Measurements from ENCODE around the gene MAP2K3.

The MAP2K3 gene

GRCh38 chr17:21252796-21253645 lies 31.5 kb upstream of the MAP2K3 start, which contains the start of gene NATD1:
TSS of gene NATD1 (minus strand) at chr17:21253410. CDS start at chr17:21253264, 146 bp downstream.
- no peak for FAIRE-seq

- FAIRE-seq = no peak
Measured at GRCh38 chr17:21253646-21254441, 30.7 kb upstream of the MAP2K3 start.

GRCh38 chr17:21258593-21258992 lies 25.9 kb upstream of the MAP2K3 start:
- no peak for FAIRE-seq

GRCh38 chr17:21262259-21262993 lies 22.1 kb upstream of the MAP2K3 start:
- no peak for FAIRE-seq

DNA sequence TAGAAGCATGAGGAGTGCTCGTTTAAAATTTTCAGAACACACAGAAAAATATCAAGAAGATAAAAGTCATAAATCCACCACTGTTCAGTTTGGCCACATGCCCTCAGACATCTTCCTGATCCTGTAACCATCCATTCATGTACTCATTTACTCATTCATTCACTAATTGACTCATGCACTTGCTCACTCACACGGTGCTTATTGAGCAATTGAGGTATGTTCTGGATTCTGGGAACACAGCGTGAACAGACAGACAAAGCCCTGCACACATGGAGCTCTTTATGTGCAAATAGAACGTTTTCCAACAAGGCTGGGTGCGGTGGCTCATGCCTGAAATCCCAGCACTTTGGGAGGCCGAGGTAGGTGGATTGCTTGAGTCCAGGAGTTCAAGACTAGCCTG lies 21.1 kb upstream of the MAP2K3 start:
- no peak for FAIRE-seq

DNA sequence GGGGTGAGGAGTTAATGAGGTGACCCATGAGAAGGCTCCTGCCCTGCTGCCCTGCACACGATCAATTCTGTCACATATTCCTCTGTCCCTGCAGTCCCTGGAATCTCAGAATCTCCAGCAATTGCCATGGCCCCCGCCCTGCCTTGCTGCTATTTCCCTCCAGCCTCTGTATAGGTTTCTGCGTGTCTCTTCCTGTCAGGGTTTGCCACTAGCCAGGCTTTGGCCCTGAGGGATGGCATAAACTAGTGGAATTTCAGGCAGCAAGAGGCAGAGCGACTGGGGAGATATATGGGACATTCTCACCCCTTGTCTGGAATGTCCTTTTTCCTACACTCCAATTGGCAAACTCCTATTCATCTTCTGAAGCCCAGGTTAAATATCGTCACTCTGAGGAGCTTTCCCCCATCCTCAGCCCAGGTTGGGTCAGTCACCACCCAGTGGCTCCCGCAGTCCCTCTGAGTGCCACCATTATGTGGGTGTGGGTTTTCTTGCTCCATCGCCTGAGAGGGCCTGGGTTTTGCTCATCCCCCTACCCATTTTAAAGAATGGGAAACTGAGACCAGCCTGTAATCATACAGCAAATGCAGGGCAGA lies 15.8 kb upstream of the MAP2K3 start:
- no peak for FAIRE-seq

GRCh38 chr17:21269394-21269793 lies 15.1 kb upstream of the MAP2K3 start:
- no peak for FAIRE-seq

GRCh38 chr17:21271454-21272183 lies 12.9 kb upstream of the MAP2K3 start:
- FAIRE-seq = no peak

DNA sequence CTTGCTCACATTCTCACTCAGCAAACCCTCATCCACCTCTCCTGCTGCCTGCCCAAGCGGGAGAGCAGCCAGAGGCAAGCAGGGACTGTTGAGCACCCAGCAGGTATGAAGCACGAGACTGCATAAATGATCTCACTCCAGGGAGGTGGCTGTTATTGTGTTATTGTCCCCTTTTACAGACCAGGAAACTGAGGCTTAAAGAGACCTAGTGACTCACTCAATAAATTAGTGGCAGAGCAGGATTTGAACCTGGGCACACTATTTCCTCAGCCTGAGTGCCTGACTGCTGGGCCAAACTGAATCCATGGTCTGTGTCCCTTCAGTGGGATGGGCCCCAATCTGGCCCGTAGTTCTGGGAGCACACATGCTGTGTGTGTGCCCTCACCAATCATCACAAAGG lies 12.3 kb upstream of the MAP2K3 start:
- no peak for FAIRE-seq

DNA sequence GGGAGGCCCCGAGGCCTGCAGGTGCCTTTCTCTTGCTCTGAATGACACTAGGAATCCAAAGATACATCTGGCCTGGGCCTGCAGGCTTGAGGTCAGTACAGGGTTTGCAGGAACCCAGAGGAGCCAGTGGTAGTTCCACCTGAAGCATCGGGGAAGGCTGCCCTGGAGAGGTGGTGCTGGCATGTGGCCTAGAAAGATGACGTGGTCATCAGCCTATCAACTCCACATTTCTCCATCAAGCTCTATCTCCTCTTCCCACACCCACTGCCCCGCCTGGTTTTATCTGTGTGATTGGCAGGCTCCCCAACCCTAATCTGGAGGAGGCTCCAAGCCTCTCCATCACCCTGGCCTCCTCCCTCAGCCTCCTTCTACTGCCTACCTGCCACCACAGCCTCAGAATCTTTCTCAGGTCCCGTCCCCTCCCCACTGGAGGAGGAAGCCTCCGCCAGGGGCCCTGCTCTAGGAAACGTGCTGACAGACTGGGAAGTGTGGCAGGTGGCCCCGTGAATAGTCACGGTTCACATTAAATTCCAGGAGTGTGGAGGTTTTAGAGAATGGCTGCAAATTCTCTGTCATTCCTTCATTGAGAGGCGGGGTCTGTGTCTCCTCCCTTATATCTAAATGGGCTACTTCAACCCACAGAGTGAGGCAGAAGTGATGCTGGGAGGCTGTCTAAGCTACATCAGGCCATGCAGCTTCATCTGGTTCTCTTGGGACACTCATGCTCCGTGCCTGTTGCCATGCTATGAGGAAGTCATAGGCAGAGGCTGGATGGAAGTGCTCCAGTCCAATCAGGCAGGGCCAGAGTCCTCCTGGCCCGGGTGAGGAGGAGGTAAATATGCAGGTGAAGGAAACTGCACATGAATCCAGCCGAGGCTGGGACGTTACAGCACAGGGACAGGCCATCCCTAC lies 11.4 kb upstream of the MAP2K3 start:
- FAIRE-seq = no peak

DNA sequence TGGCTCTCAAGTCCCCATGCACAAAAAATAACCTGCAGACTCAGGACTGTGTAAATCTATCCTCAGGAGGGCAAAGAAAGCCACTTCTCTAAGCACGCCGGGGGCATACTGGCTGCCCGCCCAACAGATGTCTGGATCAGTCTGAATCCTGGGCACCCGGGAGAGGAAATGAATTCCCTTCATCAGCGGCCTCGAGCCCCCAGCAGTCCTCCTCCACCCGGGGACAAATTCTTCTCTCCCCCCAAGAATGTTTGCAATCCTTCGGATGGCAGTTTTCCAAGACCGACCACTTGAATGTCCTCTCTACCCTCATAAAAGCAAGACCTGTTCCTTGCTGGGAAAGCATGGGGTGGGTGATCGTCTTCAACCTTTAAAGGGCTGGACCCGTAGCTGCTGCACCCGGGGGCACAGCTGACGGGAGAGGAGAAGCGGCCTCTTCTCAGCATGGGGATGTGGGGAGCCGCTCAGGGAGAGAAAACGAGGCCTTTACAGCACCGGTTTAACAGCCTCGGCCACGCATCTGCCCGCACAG lies 9.4 kb upstream of the MAP2K3 start:
- no peak for FAIRE-seq

GRCh38 chr17:21275579-21276263 lies 8.8 kb upstream of the MAP2K3 start:
- no peak for FAIRE-seq

DNA sequence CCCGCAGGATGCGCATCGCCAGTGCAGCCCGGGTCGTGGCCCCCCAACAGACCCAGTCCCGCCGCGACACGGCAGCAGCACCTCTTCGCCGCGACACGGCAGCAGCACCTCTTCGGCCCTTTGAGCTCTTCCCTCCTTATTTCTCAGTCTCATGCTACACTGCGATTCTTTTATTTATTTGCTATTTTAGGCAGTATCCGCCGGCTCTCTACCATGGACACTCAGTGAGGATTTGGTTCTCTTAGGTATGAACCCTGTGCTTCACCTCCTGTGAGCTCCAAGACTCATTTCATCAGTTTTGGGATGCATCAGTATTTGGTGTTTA lies 8.3 kb upstream of the MAP2K3 start:
- FAIRE-seq = no peak

DNA sequence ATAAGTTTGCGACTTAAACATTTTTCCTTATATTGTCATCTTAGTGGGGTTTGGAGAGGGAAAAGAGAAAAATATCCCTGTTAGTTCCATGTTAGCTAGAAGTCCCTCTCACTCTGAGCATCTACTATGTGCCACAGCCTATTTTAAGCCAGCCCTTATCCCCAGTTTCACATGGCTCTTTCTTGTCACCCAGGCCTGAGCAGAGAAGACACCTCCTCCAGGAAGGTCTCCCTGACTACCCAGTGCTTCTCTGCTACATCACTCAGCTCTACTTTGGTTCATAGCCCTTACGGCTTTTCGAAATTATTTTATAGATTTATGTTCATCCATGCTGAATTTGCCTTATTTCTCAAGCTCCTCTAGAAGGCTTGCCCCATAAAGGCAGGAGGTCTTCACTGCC lies 7.2 kb upstream of the MAP2K3 start:
- FAIRE-seq = no peak

DNA sequence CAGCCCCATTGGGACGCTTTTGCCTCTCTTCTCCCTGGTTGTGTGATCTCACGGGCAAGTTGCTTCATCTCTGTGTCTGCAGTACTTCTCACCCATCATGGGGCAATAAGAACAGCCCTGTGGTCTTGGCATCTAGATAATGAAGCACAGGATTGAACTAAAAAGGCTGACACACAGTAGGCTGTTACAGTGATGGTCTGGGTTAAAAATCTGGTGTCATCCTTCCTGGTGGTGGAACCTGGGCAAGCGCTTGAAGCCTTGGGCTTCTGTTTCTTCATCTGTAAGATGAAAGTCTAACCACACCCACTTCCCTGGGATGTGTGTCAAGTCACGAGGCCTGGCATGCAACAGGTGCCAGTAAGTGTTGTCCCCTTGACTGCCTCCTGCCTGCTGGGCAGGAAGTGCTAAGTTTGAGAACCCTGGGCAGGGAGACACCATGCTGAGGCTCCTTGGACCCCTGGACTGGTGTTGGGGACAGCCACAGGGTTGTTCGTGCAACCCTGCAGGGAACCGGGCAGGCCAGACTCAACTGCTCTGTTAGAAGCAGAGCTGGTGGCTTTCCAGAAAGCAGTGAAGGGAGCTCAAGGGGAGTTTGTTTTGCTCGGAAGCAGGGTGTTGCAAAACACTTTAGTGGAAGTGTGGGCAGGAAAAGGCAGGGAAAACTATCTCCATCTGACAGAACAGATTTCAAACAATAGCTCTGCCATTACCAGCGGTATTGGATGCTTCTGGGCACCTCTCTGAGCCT lies 5.9 kb upstream of the MAP2K3 start:
- FAIRE-seq = no peak

DNA sequence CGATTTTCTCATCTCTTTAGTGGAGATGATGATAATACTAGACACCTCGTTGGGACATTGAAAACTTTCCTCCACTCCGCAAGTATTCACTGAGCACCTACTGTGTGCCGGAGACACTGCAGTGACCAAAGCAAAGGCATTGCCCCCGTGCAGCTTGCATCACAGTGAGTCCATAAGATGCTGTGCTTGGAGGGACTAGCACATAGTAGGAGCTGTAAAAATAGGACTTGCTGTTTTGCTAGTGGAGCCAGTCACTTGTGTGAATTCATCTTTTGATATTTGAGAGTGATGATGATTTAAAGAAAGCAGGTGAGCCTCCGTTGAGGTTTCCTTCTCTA lies 5.3 kb upstream of the MAP2K3 start:
- FAIRE-seq = no peak

GRCh38 chr17:21279582-21279981 lies 4.9 kb upstream of the MAP2K3 start:
- no peak for FAIRE-seq

DNA sequence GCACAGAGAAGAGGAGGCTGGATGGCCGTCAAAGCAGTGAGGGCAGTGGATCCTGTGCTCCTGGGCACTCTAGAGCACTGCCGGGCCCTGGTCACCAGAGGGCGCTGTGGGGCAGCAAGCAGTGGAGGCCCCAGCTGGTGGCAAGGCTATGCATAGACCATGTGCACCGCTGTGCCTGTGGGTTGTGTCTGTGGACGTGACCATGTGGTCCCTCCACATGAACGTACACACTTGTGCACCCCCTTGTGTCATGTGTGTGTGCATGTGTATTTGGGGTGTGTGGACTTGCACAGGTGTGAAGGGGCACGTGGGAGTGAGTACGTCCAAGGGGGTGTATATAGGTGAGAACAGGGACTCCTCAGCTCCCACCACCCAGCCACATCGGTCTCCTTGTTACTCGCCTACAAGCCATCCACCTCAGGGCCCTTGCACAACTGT lies 4.4 kb upstream of the MAP2K3 start:
- no peak for FAIRE-seq

- FAIRE-seq = no peak
Measured at GRCh38 chr17:21282231-21282630, 2.3 kb upstream of the MAP2K3 start.

- no peak for FAIRE-seq
Measured at GRCh38 chr17:21282850-21283249, 1.7 kb upstream of the MAP2K3 start.
